MM.1S (cell line): Measurements from ENCODE around the gene PRR23E.

ENCODE experiments used
- DNase-seq: peaks from one replicate; pipeline ENCODE4 v3.0.0-alpha.2; 2015
- H2AFZ ChIP-seq: fragments of 300-600 bp; sonication (generic); 2 replicates; pipeline ENCODE4 v1.6.0; 2016; ENCODE audit warnings: antibody characterized with exemption, low read length
- H3F3A ChIP-seq: fragments of 300-600 bp; sonication (generic); 2 replicates; pipeline ENCODE4 v1.6.1; 2016; ENCODE audit warnings: mild to moderate bottlenecking, antibody characterized with exemption, low read length, moderate library complexity, mixed read lengths; ENCODE audit not compliant: insufficient read depth
- H3K27ac ChIP-seq: fragments of 300-600 bp; sonication (generic); 2 replicates; pipeline ENCODE4 v1.5.1; 2016; ENCODE audit warnings: mild to moderate bottlenecking, low read length
- H3K27me3 ChIP-seq: fragments of 300-600 bp; sonication (generic); replicated peaks from 2 replicates; pipeline ENCODE4 v1.6.0; 2016; ENCODE audit warnings: low read length; ENCODE audit not compliant: insufficient read depth
- H3K36me3 ChIP-seq: fragments of 300-600 bp; sonication (generic); replicated peaks from 2 replicates; pipeline ENCODE4 v1.6.1; 2016; ENCODE audit warnings: mild to moderate bottlenecking, low read length, mixed read lengths; ENCODE audit not compliant: insufficient read depth
- H3K4me1 ChIP-seq: fragments of 300-600 bp; sonication (generic); 2 replicates; pipeline ENCODE4 v1.6.1; 2016; ENCODE audit warnings: low read length, mixed read lengths
- H3K4me2 ChIP-seq: fragments of 300-600 bp; sonication (generic); 2 replicates; pipeline ENCODE4 v1.6.0; 2016; ENCODE audit warnings: low read depth, low read length
- H3K4me3 ChIP-seq: fragments of 300-600 bp; sonication (generic); 2 replicates; pipeline ENCODE4 v1.5.1; 2016; ENCODE audit warnings: low read length, mixed read lengths
- H3K79me2 ChIP-seq: fragments of 300-600 bp; sonication (generic); 2 replicates; pipeline ENCODE4 v1.6.1; 2016; ENCODE audit warnings: mixed run types, low read length, mixed read lengths
- H3K9ac ChIP-seq: fragments of 300-600 bp; sonication (generic); 2 replicates; pipeline ENCODE4 v1.6.1; 2016; ENCODE audit warnings: low read length, mixed read lengths
- H3K9me2 ChIP-seq: fragments of 300-600 bp; sonication (generic); replicated peaks from 2 replicates; pipeline ENCODE4 v1.6.1; 2016; ENCODE audit warnings: mild to moderate bottlenecking, low read length, mixed read lengths; ENCODE audit not compliant: insufficient read depth
- H3K9me3 ChIP-seq: fragments of 300-600 bp; sonication (generic); replicated peaks from 2 replicates; pipeline ENCODE4 v1.6.1; 2016; ENCODE audit warnings: mild to moderate bottlenecking, low read length, mixed read lengths; ENCODE audit not compliant: insufficient read depth
- H4K20me1 ChIP-seq: fragments of 300-600 bp; sonication (generic); 2 replicates; pipeline ENCODE4 v1.6.1; 2016; ENCODE audit warnings: mild to moderate bottlenecking, low read length, moderate library complexity, mixed read lengths; ENCODE audit not compliant: insufficient read depth
- EZH2 ChIP-seq: fragments of 300-600 bp; sonication (generic); optimal IDR thresholded peaks from 2 replicates; pipeline ENCODE3; 2017; ENCODE audit warnings: low read depth, mild to moderate bottlenecking, antibody characterized with exemption, low read length, mixed read lengths
- EZH2phosphoT487 ChIP-seq: fragments of 300-600 bp; sonication (generic); IDR thresholded peaks from 2 replicates; pipeline ENCODE4 v1.6.1; 2018; ENCODE audit warnings: antibody characterized with exemption, low read length
- TF ChIP-seq, protein P1 (sequence below): fragments of 300-600 bp; sonication (generic); IDR thresholded peaks from 2 replicates; pipeline ENCODE4 v1.5.1; 2016; ENCODE audit warnings: antibody characterized with exemption, low read length, mixed read lengths

Gene PRR23E

DNA sequence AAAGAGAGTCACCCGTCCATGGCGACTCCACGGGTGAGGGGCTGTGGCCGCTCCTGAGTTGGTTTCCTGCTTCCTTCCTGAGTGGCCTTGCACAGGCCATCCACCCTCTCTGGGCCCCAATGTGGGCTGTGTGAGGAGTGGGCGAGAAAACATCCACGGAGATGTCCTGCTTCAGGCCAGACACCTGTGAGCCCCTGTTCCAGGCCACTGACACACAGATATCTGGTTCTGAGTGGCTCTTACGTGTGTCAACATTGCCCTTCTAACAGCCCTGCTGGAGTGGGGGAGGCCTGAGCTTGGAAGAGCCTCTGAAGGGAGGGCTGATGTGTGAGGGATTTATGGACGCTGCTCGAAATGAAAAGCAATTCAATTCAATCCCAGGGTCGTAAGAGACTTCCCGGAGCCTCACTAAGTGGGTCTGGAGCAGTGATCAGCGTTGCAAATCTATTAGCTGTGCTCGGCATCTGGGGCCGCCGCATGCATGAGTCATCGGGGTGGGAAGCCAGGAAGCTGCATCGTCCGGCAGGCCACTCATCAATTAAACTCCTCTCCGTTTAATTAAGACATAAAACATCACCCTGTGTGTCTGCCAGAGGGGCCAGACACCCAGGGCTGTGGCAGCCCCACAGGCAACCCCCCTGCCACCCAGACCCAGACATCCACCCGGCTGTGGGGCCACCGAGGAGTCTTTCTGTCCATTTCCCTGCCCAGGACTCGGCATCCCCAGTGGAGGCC, 20.0 kb upstream of the PRR23E start:
- DNase-seq, result no peak
- H3K27me3 ChIP-seq, result peaks cover 8% of the 10 kb centered on the region
- H3K4me2 ChIP-seq, result no peak overlapping the region
- H3F3A ChIP-seq, result no peaks in the 10 kb centered on the region
- no peak overlapping the region for H3K27ac ChIP-seq
- no peak overlapping the region for H3K9ac ChIP-seq
- no peaks in the 10 kb centered on the region for H3K79me2 ChIP-seq
- no peaks in the 10 kb centered on the region for H4K20me1 ChIP-seq
- no peaks in the 10 kb centered on the region for H3K36me3 ChIP-seq
- H2AFZ ChIP-seq, result no peak overlapping the region
- H3K4me3 ChIP-seq, result no peak overlapping the region
- H3K9me3 ChIP-seq, result no peaks in the 10 kb centered on the region
- no peaks in the 10 kb centered on the region for H3K4me1 ChIP-seq
- TF ChIP-seq EZH2 (no peak), EZH2phosphoT487 (no peak)
- TF ChIP-seq, protein P1, sequence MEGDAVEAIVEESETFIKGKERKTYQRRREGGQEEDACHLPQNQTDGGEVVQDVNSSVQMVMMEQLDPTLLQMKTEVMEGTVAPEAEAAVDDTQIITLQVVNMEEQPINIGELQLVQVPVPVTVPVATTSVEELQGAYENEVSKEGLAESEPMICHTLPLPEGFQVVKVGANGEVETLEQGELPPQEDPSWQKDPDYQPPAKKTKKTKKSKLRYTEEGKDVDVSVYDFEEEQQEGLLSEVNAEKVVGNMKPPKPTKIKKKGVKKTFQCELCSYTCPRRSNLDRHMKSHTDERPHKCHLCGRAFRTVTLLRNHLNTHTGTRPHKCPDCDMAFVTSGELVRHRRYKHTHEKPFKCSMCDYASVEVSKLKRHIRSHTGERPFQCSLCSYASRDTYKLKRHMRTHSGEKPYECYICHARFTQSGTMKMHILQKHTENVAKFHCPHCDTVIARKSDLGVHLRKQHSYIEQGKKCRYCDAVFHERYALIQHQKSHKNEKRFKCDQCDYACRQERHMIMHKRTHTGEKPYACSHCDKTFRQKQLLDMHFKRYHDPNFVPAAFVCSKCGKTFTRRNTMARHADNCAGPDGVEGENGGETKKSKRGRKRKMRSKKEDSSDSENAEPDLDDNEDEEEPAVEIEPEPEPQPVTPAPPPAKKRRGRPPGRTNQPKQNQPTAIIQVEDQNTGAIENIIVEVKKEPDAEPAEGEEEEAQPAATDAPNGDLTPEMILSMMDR, result no peak
- no peaks in the 10 kb centered on the region for H3K9me2 ChIP-seq

DNA sequence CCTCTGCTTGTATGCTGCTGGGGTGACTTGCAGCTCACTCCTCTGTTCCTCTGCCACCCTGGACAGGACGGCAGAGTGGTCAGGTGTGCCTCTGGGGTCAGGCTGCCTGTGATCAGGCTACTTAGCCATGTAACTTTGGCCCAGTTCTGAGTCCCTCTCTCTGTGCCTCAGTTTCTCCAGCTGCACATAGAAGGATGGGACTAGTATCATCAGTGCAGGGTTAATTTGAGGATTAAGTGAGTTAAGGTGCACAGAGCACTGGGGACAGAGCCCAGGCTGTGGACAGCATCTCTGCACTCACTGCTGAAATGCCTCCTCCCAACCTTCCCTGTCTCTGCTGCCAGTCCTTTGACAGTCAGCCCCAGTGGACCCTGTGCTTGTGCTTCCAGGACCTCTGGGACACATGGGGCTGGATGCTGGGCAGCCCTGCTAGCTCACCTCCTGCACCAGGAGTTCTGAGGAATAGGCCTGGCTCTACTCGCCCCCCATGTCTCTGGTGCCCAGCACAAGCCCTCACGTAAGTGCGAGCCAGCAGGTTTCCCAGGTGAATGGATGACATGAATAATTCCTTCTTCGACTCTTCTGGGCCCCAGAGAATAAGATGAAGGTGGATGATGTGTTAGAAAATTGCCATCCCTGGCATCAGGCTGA, 19.3 kb upstream of the PRR23E start:
- Histone ChIP-seq H3K9me2 (no peaks in the 10 kb centered on the region), H3K79me2 (no peaks in the 10 kb centered on the region), H3K36me3 (no peaks in the 10 kb centered on the region), H3K27ac (no peak overlapping the region), H3K4me1 (no peaks in the 10 kb centered on the region), H3K4me2 (no peak overlapping the region), H4K20me1 (no peaks in the 10 kb centered on the region), H2AFZ (no peak overlapping the region), H3K27me3 (peaks cover 8% of the 10 kb centered on the region), H3K9ac (no peak overlapping the region), H3K4me3 (no peak overlapping the region), H3K9me3 (no peaks in the 10 kb centered on the region), H3F3A (no peaks in the 10 kb centered on the region)
- TF ChIP-seq EZH2 (no peak), EZH2phosphoT487 (no peak)
- TF ChIP-seq, protein P1, result no peak
- DNase-seq, result no peak

DNA sequence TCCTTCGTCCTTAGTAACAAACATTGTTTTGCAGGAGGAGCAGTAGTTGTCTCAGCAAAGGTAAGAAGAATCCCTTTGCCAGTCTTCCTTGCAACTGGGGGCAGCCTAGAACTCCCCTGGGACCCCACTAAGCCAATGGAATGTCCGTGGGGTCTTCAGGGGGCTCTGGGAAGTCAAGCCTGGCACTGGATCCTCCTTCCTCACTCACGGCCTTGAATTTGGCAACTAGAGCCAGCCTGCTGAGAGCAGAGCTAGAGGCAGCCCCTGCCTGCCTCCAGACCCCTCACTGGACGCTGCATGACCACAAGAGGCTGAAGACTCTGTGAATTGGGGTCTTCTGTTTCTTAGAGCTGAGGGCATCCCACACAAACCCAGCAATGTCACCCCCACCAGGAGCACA, 18.6 kb upstream of the PRR23E start:
- H3F3A ChIP-seq, result no peaks in the 10 kb centered on the region
- no peak overlapping the region for H3K9ac ChIP-seq
- H3K9me3 ChIP-seq, result no peaks in the 10 kb centered on the region
- TF ChIP-seq EZH2phosphoT487, result no peak
- TF ChIP-seq, protein P1, result no peak
- TF ChIP-seq EZH2, result no peak
- no peaks in the 10 kb centered on the region for H3K79me2 ChIP-seq
- H4K20me1 ChIP-seq, result no peaks in the 10 kb centered on the region
- H2AFZ ChIP-seq, result no peak overlapping the region
- no peaks in the 10 kb centered on the region for H3K36me3 ChIP-seq
- H3K27ac ChIP-seq, result no peak overlapping the region
- H3K4me3 ChIP-seq, result no peak overlapping the region
- peaks cover 8% of the 10 kb centered on the region for H3K27me3 ChIP-seq
- H3K4me2 ChIP-seq, result no peak overlapping the region
- DNase-seq, result no peak
- H3K9me2 ChIP-seq, result no peaks in the 10 kb centered on the region
- no peaks in the 10 kb centered on the region for H3K4me1 ChIP-seq
